Trophoblast cell (in vitro differentiated cells and primary cell): ENCODE results near the gene PHKA1. TPM values are rescaled to one million over a fixed set of nuclear protein-coding genes. Genes with fewer than 3 reads are reported as not detected.
"Not testable (repeated sequence)": the region's sequence is repeated elsewhere in the genome, so short reads cannot be mapped to it uniquely, and the experiment has no call there.

Source experiments
- DNase-seq, 2 donors: peaks; one replicate each; pipeline ENCODE4 v3.0.0-alpha.2; 2016
- H2AFZ ChIP-seq: 2 replicates; pipeline ENCODE4 v1.6.1; 2013; ENCODE audit warnings: low read length, moderate library complexity, mild to moderate bottlenecking; ENCODE audit not compliant: insufficient read depth, poor library complexity
- H2AK5ac ChIP-seq: 2 replicates; pipeline ENCODE4 v1.6.1; 2013; ENCODE audit warnings: mild to moderate bottlenecking, low read length
- H2BK120ac ChIP-seq: 2 replicates; pipeline ENCODE4 v1.6.1; 2013; ENCODE audit warnings: low read length, mild to moderate bottlenecking, moderate library complexity; ENCODE audit not compliant: insufficient read depth, poor library complexity
- H2BK12ac ChIP-seq: 2 replicates; pipeline ENCODE4 v1.6.1; 2013; ENCODE audit warnings: mild to moderate bottlenecking, low read length, moderate library complexity
- H2BK5ac ChIP-seq: 2 replicates; pipeline ENCODE4 v1.6.1; 2013; ENCODE audit warnings: low read length, low read depth, moderate library complexity, mild to moderate bottlenecking; ENCODE audit not compliant: poor library complexity
- H3K14ac ChIP-seq: 2 replicates; pipeline ENCODE4 v1.6.1; 2013; ENCODE audit warnings: mild to moderate bottlenecking, low read length
- H3K18ac ChIP-seq: 2 replicates; pipeline ENCODE4 v1.6.1; 2013; ENCODE audit warnings: mild to moderate bottlenecking, low read length
- H3K23ac ChIP-seq: 2 replicates; pipeline ENCODE4 v1.6.1; 2013; ENCODE audit warnings: low read length
- H3K27ac ChIP-seq: 2 replicates; pipeline ENCODE4 v1.5.1; 2013; ENCODE audit warnings: low read depth, mild to moderate bottlenecking, inconsistent platforms, low read length, moderate library complexity
- H3K27me3 ChIP-seq: 2 replicates; pipeline ENCODE4 v1.6.1; 2013; ENCODE audit warnings: inconsistent platforms, mild to moderate bottlenecking, low read length, moderate library complexity; ENCODE audit not compliant: insufficient read depth
- H3K36me3 ChIP-seq, 2 experiments: 1 replicate in 1 of 2; 2 replicates in 1 of 2; pipeline ENCODE4 v1.6.1; 2013; ENCODE audit warnings: low read length in 2 of 2, mild to moderate bottlenecking in 2 of 2, moderate library complexity in 1 of 2; ENCODE audit not compliant: insufficient read depth in 2 of 2, control insufficient read depth in 1 of 2
- H3K4ac ChIP-seq: 2 replicates; pipeline ENCODE4 v1.6.1; 2013; ENCODE audit warnings: low read depth, mild to moderate bottlenecking, low read length, moderate library complexity
- H3K4me1 ChIP-seq, 2 experiments: 1 replicate in 1 of 2; 2 replicates in 1 of 2; pipeline ENCODE4 v1.6.1; 2013; ENCODE audit warnings: low read length in 2 of 2, mild to moderate bottlenecking in 2 of 2, moderate library complexity in 1 of 2; ENCODE audit not compliant: insufficient read depth in 2 of 2, control insufficient read depth in 1 of 2
- H3K4me2 ChIP-seq: 2 replicates; pipeline ENCODE4 v1.6.1; 2013; ENCODE audit warnings: inconsistent platforms, mild to moderate bottlenecking, low read length, moderate library complexity
- H3K4me3 ChIP-seq: 2 replicates; pipeline ENCODE4 v1.5.1; 2013; ENCODE audit warnings: mild to moderate bottlenecking, low read depth, low read length, inconsistent platforms
- H3K79me1 ChIP-seq: one replicate; pipeline ENCODE4 v1.6.1; 2013; ENCODE audit warnings: low read length
- H3K79me2 ChIP-seq: 2 replicates; pipeline ENCODE4 v1.6.1; 2013; ENCODE audit warnings: low read length, mild to moderate bottlenecking; ENCODE audit not compliant: control insufficient read depth, insufficient read depth, poor library complexity
- H3K9ac ChIP-seq: 2 replicates; pipeline ENCODE4 v1.6.1; 2013; ENCODE audit warnings: mild to moderate bottlenecking, low read length
- H3K9me3 ChIP-seq: 2 replicates; pipeline ENCODE4 v1.6.1; 2013; ENCODE audit warnings: low read depth, mild to moderate bottlenecking, control low read depth, inconsistent platforms, low read length; ENCODE audit not compliant: insufficient read depth
- H4K12ac ChIP-seq: 2 replicates; pipeline ENCODE4 v1.6.1; 2013; ENCODE audit warnings: low read depth, mild to moderate bottlenecking, low read length, moderate library complexity
- H4K8ac ChIP-seq: 2 replicates; pipeline ENCODE4 v1.6.1; 2013; ENCODE audit warnings: low read depth, mild to moderate bottlenecking, low read length, moderate library complexity
- H4K91ac ChIP-seq: one replicate; pipeline ENCODE4 v1.6.1; 2013; ENCODE audit warnings: low read depth, mild to moderate bottlenecking, low read length, moderate library complexity
- WGBS: extraction: QIAGEN DNeasy Blood & Tissue Kit; methylation state at CpG from one replicate; pipeline ENCODE4 v1.1.7; 2013; ENCODE audit warnings: missing lambda C conversion rate; ENCODE audit not compliant: insufficient read length, insufficient coverage; ENCODE audit errors: extremely low coverage; 5-methylcytosine and 5-hydroxymethylcytosine counted together
- polyA plus RNA-seq: library from polyadenylated mRNA; stranded (reverse); fragments of 200-250 nt; gene quantifications from 2 replicates; pipeline ENCODE4 v1.2.3, GENCODE V29; 2013

The PHKA1 gene
- polyA plus RNA-seq, result 3.1 and 3.5 TPM in 2 replicates

DNA sequence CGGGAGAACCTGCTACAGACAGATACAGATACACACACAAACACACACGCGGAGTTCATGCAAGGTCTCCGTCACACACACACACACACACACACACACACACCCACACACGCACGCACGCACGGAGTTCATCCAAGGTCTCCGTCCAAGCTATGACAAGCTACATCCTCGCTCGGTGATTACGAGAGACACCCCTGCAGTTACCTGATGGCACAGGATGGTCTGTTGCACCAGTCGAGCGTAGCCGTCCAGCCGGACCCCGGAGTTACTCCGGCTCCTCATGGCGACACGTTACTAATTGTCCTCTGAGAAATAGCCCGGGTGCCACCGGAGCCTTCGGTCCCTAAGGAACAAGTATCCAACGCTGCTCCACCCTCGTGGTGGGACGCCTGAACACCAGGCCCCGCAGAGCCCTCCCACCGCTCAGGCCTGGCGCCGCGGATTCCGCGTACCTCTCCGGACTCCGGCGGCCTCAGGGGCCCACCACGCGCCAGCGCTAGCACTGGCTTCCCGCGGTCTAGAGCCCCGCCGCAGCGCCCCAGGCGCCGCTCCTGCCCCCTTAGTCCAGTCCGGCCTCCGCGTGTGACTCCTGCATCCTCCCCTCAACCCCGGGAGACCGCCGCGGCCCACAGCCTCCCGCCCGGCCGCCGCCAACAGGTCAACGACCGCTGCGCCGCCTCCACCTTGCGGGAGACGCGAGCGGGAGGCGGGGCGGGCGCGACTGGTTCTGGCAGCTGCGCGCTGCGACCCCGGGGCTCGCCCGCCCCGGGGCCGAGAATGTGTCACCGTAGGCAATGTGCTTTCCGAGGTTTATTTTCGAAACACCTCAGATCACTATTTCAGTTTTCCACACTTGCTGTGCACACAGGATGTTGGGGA, at the start of gene PHKA1:
Gene PHKA1 (minus strand): TSS at position 708 of the 879 bp plus-strand sequence. CDS start 426 bp downstream, at position 282.
- H3K9ac ChIP-seq, H3K79me2 ChIP-seq, H4K12ac ChIP-seq, H3K14ac ChIP-seq, H3K27me3 ChIP-seq, H3K9me3 ChIP-seq, H3K4me1 ChIP-seq, H2AK5ac ChIP-seq, H2AFZ ChIP-seq, H3K18ac ChIP-seq, H3K4ac ChIP-seq, H2BK5ac ChIP-seq, H3K79me1 ChIP-seq, H2BK12ac ChIP-seq, H4K8ac ChIP-seq, H3K27ac ChIP-seq, H2BK120ac ChIP-seq, H3K36me3 ChIP-seq, H3K23ac ChIP-seq: not testable (repeated sequence)
- H3K4me3 ChIP-seq, result peak within 1 kb of the TSS; percentile 60
- peak; percentile 45 to 63 for DNase-seq
- peak within 1 kb of the TSS; percentile 62 for H3K4me2 ChIP-seq
- no CpG with 5 or more reads among the region's 80 CpGs for WGBS
- H4K91ac ChIP-seq, result peak within 1 kb of the TSS; percentile 33

DNA sequence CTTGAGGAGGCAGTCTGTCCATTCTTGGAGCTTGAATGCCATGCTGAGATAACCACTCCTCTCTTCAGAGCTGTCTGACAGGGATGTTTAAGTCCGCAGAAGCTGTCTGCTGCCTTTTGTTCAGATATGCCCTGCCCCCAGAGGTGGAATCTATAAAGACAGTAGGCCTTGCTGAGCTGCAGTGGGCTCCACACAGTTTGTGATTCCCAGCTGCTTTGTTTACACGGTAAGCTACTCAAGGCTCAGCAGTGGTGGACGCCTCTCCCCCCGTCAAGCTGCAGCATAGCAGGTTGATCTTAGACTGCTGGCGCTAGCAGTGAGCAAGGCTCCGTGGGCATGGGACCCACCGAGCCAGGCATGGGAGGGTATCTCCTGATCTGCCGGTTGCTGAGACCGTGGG, 46.3 kb upstream of the PHKA1 start:
- not testable (repeated sequence) for H4K12ac ChIP-seq

DNA sequence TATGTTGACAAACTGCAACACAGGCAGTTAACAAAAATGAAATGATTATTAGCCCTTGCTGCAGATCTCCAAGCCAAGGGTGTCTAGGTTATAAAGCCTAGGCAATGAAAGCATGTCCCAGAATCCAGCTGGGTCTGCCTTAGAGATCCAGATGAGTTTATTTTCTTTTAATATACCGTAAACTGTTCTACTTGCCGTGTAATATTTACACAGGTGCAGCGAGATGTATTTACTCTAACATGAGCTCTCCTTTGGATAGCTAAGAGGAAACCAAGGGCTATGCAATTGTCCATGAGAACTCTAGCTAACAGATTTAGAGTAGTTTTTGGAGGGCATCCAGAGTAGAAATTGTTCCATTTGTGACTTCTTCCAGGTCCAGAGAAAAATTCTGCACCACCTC, 34.4 kb upstream of the PHKA1 start:
- H3K23ac ChIP-seq, H3K4me1 ChIP-seq, H3K79me2 ChIP-seq, H3K18ac ChIP-seq, H3K9ac ChIP-seq, H3K9me3 ChIP-seq, DNase-seq, H3K79me1 ChIP-seq, H3K4ac ChIP-seq, H2BK5ac ChIP-seq, H3K27me3 ChIP-seq, H4K91ac ChIP-seq, H3K14ac ChIP-seq, H3K27ac ChIP-seq, H2AK5ac ChIP-seq, H2BK120ac ChIP-seq, H2BK12ac ChIP-seq, H3K4me2 ChIP-seq, H4K12ac ChIP-seq, H3K4me3 ChIP-seq, H3K36me3 ChIP-seq, H4K8ac ChIP-seq, H2AFZ ChIP-seq: not testable (repeated sequence)
- WGBS, result no CpG with 5 or more reads among the region's 3 CpGs

More for the DNA sequence above, 46.3 kb upstream of the PHKA1 start:
- H3K4me2 ChIP-seq, H3K4me3 ChIP-seq, H2BK12ac ChIP-seq, H3K9me3 ChIP-seq, H3K4me1 ChIP-seq, H4K91ac ChIP-seq, H3K9ac ChIP-seq, H4K8ac ChIP-seq, H3K79me1 ChIP-seq, H3K27ac ChIP-seq, H2BK5ac ChIP-seq, H3K23ac ChIP-seq, H3K36me3 ChIP-seq, H3K14ac ChIP-seq, H3K27me3 ChIP-seq, H2AK5ac ChIP-seq, H2BK120ac ChIP-seq, H3K79me2 ChIP-seq, H2AFZ ChIP-seq, DNase-seq, H3K4ac ChIP-seq, H3K18ac ChIP-seq: not testable (repeated sequence)
- no CpG with 5 or more reads among the region's 9 CpGs for WGBS

DNA sequence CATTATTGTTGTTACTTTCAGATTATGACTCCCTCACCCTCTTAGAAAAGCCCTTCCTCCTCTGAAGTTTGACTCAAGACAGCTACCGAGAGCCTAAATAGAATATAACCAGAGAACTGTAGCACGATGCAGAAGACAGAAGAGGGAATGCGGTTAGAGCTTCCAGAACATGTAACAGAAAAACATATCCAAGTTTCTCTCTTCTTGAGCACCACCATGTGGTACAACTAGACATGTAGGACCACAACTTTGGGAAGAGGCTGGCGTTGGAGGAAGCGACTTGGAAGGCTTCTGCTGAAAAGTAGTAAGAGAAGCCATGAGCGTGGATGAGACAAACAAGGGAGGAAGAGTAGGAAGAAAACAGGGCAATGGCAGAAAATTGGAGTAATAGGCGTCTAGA, 31.4 kb upstream of the PHKA1 start:
- not testable (repeated sequence) for H3K79me1 ChIP-seq, H3K36me3 ChIP-seq, H3K4me3 ChIP-seq, H3K79me2 ChIP-seq, H4K12ac ChIP-seq, H3K9ac ChIP-seq, H3K4ac ChIP-seq, H3K4me1 ChIP-seq, H2BK120ac ChIP-seq, H3K14ac ChIP-seq, H3K4me2 ChIP-seq, DNase-seq, H3K27ac ChIP-seq, H3K23ac ChIP-seq, H3K9me3 ChIP-seq, H2BK5ac ChIP-seq, H2AFZ ChIP-seq, H4K8ac ChIP-seq, H3K27me3 ChIP-seq, H2BK12ac ChIP-seq, H3K18ac ChIP-seq, H2AK5ac ChIP-seq, H4K91ac ChIP-seq
- no CpG with 5 or more reads among the region's 7 CpGs for WGBS
